ENCODE results near the gene KCND1. TPM values are rescaled to one million over a fixed set of nuclear protein-coding genes. Genes with fewer than 3 reads are reported as not detected.

Gene KCND1
- polyA plus RNA-seq, 3 donors = 4.9 TPM; not detected in 2

GRCh38 chrX:48936429-48937053 lies 35.1 kb downstream of the KCND1 start:
- Mint-ChIP-seq H3K27me3 (ENCODE audit: low read depth in 3 of 3) (peaks cover 0 to 3% (median 1%) of the 10 kb centered on the region in 3 donors), H3K4me1 (peaks cover 46% of the 10 kb centered on the region), H3K9me3 (peaks cover 0 to 3% (median 0%) of the 10 kb centered on the region in 7 donors), H3K27ac (peak overlapping the region; percentile 92 to 95 (median 93)), H3K36me3 (peaks cover 31 to 55% of the 10 kb centered on the region in 2 donors), H3K4me3 (peak overlapping the region in 1 of 2 donors; percentile 60)
- Histone ChIP-seq H3K79me2 (ENCODE audit: insufficient read depth, low read length) (peaks cover 34% of the 10 kb centered on the region), H3K9ac (ENCODE audit: insufficient read depth, low read length, poor library complexity, severe bottlenecking) (no peak overlapping the region), H3K4me2 (replicated peaks; ENCODE audit: extremely low read depth, low read length, poor library complexity, severe bottlenecking) (peak overlapping the region; percentile 27), H4K20me1 (ENCODE audit: insufficient read depth, low read length) (peaks cover 9% of the 10 kb centered on the region), H2AFZ (ENCODE audit: insufficient read depth, low read depth, low read length, poor library complexity, severe bottlenecking) (no peak overlapping the region), H3K36me3 (replicated peaks in 1 of 2; ENCODE audit: control insufficient read depth in 1 of 2, insufficient read depth in 2 of 2, low read length in 2 of 2) (peaks cover 26 to 34% of the 10 kb centered on the region in 2 donors), H3K27me3 (ENCODE audit: control insufficient read depth in 2 of 2, insufficient read depth in 2 of 2, low read length in 2 of 2) (no peaks in the 10 kb centered on the region), H3K4me3 (replicated peaks in 1 of 3; ENCODE audit: low read depth in 2 of 3, low read length in 3 of 3) (peak overlapping the region in 1 of 3 experiments; percentile 27), H3K4me1 (ENCODE audit: control insufficient read depth in 1 of 2, insufficient read depth in 2 of 2, low read length in 2 of 2) (peaks cover 39 to 40% of the 10 kb centered on the region in 2 donors), H3K27ac (ENCODE audit: low read depth in 1 of 2, low read length in 2 of 2) (peak overlapping the region; percentile 65 to 75), H3K9me3 (replicated peaks in 1 of 2; ENCODE audit: control insufficient read depth in 1 of 2, insufficient read depth in 1 of 2, low read length in 2 of 2) (no peaks in the 10 kb centered on the region)
- WGBS (ENCODE audit: insufficient coverage) = 100% methylated on average over 4 of the region's 8 CpGs
- intact Hi-C loops (cut with micrococcal nuclease) = no loop called here
- TF ChIP-seq, protein P1, sequence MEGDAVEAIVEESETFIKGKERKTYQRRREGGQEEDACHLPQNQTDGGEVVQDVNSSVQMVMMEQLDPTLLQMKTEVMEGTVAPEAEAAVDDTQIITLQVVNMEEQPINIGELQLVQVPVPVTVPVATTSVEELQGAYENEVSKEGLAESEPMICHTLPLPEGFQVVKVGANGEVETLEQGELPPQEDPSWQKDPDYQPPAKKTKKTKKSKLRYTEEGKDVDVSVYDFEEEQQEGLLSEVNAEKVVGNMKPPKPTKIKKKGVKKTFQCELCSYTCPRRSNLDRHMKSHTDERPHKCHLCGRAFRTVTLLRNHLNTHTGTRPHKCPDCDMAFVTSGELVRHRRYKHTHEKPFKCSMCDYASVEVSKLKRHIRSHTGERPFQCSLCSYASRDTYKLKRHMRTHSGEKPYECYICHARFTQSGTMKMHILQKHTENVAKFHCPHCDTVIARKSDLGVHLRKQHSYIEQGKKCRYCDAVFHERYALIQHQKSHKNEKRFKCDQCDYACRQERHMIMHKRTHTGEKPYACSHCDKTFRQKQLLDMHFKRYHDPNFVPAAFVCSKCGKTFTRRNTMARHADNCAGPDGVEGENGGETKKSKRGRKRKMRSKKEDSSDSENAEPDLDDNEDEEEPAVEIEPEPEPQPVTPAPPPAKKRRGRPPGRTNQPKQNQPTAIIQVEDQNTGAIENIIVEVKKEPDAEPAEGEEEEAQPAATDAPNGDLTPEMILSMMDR (IDR thresholded peaks at IDR 0.05) = no peak
- DNase-seq = peak in 1 of 3 donors; percentile 35

DNA sequence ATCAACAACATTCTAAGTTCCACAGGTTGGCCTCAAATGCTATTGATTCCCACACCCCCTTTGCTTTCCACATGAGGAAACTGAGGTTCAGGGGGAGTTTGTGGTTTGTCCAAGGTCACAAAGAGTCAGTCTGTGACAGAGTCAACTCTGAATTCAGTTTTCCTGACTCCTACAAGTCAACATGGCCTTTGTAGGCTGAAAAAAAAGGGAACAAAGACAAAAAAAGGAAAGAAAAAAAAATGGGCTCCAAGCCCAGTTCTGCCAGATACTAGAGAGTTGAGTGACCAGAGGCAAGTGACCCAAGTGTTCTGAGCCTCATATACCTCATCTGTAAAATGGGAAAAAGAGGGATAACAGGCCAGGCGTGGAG lies 36.4 kb downstream of the KCND1 start:
- no peaks in the 10 kb centered on the region for H3K9me3 ChIP-seq (replicated peaks in 1 of 2; ENCODE audit: control insufficient read depth in 1 of 2, insufficient read depth in 1 of 2, low read length in 2 of 2)
- DNase-seq = no peak
- no peak overlapping the region for H3K4me3 ChIP-seq (replicated peaks in 1 of 3; ENCODE audit: low read depth in 2 of 3, low read length in 3 of 3)
- H3K27ac Mint-ChIP-seq = peak overlapping the region in 6 of 7 donors; percentile 35 to 81 (median 58)
- H3K4me2 ChIP-seq (replicated peaks; ENCODE audit: extremely low read depth, low read length, poor library complexity, severe bottlenecking) = no peak overlapping the region
- no peak overlapping the region for H3K9ac ChIP-seq (ENCODE audit: insufficient read depth, low read length, poor library complexity, severe bottlenecking)
- H4K20me1 ChIP-seq (ENCODE audit: insufficient read depth, low read length) = peaks cover 9% of the 10 kb centered on the region
- peaks cover 0 to 3% (median 1%) of the 10 kb centered on the region in 3 donors for H3K27me3 Mint-ChIP-seq (ENCODE audit: low read depth in 3 of 3)
- H3K36me3 Mint-ChIP-seq = peaks cover 32 to 59% of the 10 kb centered on the region in 2 donors
- no peak overlapping the region for H3K4me3 Mint-ChIP-seq
- H3K27ac ChIP-seq (ENCODE audit: low read depth in 1 of 2, low read length in 2 of 2) = peak overlapping the region in 1 of 2 donors; percentile 42
- no peaks in the 10 kb centered on the region for H3K27me3 ChIP-seq (ENCODE audit: control insufficient read depth in 2 of 2, insufficient read depth in 2 of 2, low read length in 2 of 2)
- TF ChIP-seq, protein P1 (IDR thresholded peaks at IDR 0.05) = no peak
- intact Hi-C loops (cut with micrococcal nuclease) = no loop called here
- peaks cover 0 to 3% (median 0%) of the 10 kb centered on the region in 7 donors for H3K9me3 Mint-ChIP-seq
- no CpG with 5 or more reads among the region's 1 CpG for WGBS (ENCODE audit: insufficient coverage)
- peaks cover 27 to 39% of the 10 kb centered on the region in 2 donors for H3K36me3 ChIP-seq (replicated peaks in 1 of 2; ENCODE audit: control insufficient read depth in 1 of 2, insufficient read depth in 2 of 2, low read length in 2 of 2)
- no peak overlapping the region for H2AFZ ChIP-seq (ENCODE audit: insufficient read depth, low read depth, low read length, poor library complexity, severe bottlenecking)
- peaks cover 44% of the 10 kb centered on the region for H3K4me1 Mint-ChIP-seq
- peaks cover 29% of the 10 kb centered on the region for H3K79me2 ChIP-seq (ENCODE audit: insufficient read depth, low read length)
- H3K4me1 ChIP-seq (ENCODE audit: control insufficient read depth in 1 of 2, insufficient read depth in 2 of 2, low read length in 2 of 2) = peaks cover 39 to 40% of the 10 kb centered on the region in 2 donors
